Measurements from ENCODE around the gene WDR53. TPM values are rescaled to one million over a fixed set of nuclear protein-coding genes. Genes with fewer than 3 reads are reported as not detected.

The WDR53 gene
- total RNA-seq, 1 donor from 2014 or later: 0.21 TPM

DNA sequence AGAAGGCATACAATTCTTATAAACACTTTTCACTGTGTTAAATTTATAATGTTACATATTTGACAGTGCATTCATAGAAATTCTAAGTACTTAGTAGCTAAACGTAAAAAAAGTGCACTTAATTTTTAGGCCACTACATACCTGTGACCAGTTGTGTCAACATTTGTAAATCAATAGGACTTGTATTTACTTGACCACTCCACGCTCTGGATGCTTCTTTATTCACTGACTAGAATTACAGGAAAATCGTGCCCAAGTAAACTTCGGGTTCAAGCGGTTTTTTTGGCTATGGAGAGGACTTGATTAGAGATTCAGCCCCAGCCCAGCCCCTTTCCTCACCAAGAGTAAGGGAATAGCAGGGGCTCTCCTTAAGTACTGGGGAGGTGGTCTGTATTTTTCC lies 21.8 kb downstream of the WDR53 start:
- Histone ChIP-seq H3K4me3 (no peak overlapping the region), H3K27me3 (no peaks in the 10 kb centered on the region), H3K4me1 (no peaks in the 10 kb centered on the region), H3K27ac (no peak overlapping the region), H3K9me3 (no peaks in the 10 kb centered on the region), H3K36me3 (no peaks in the 10 kb centered on the region)
- TF ChIP-seq, protein P1, sequence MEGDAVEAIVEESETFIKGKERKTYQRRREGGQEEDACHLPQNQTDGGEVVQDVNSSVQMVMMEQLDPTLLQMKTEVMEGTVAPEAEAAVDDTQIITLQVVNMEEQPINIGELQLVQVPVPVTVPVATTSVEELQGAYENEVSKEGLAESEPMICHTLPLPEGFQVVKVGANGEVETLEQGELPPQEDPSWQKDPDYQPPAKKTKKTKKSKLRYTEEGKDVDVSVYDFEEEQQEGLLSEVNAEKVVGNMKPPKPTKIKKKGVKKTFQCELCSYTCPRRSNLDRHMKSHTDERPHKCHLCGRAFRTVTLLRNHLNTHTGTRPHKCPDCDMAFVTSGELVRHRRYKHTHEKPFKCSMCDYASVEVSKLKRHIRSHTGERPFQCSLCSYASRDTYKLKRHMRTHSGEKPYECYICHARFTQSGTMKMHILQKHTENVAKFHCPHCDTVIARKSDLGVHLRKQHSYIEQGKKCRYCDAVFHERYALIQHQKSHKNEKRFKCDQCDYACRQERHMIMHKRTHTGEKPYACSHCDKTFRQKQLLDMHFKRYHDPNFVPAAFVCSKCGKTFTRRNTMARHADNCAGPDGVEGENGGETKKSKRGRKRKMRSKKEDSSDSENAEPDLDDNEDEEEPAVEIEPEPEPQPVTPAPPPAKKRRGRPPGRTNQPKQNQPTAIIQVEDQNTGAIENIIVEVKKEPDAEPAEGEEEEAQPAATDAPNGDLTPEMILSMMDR (IDR thresholded peaks at IDR 0.05): no peak
- DNase-seq (ENCODE audit: low spot score in 2 of 2): no peak
- intact Hi-C loops (cut with DNase I): no loop called here

DNA sequence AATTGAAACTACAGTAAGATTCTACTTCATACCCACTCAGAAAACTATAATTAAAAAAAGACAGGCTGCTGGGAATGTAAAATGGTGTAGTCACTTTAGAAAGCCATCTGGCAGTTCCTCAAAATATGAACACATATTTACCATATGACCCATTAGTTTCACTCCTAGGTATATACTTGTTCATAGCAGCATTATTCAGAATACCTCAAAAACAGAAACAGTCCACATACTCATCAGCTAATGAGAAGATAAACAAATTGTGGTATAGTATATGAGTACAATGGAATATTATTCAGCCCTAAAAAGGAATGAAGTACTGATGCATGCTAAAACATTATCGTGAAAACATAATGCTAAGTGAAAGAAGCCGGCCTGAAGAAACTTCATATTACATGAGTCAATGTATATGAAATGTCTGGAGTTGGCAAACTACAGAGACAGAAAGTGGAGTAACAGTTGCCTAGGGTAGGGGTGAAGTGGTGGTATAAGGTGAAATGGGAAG lies 23.8 kb downstream of the WDR53 start:
- DNase-seq (ENCODE audit: low spot score in 2 of 2): no peak
- Histone ChIP-seq H3K4me3 (no peak overlapping the region), H3K27ac (no peak overlapping the region), H3K4me1 (no peaks in the 10 kb centered on the region), H3K9me3 (no peaks in the 10 kb centered on the region), H3K27me3 (no peaks in the 10 kb centered on the region), H3K36me3 (no peaks in the 10 kb centered on the region)
- TF ChIP-seq, protein P1 (IDR thresholded peaks at IDR 0.05): no peak
- intact Hi-C loops (cut with DNase I): no loop called here

DNA sequence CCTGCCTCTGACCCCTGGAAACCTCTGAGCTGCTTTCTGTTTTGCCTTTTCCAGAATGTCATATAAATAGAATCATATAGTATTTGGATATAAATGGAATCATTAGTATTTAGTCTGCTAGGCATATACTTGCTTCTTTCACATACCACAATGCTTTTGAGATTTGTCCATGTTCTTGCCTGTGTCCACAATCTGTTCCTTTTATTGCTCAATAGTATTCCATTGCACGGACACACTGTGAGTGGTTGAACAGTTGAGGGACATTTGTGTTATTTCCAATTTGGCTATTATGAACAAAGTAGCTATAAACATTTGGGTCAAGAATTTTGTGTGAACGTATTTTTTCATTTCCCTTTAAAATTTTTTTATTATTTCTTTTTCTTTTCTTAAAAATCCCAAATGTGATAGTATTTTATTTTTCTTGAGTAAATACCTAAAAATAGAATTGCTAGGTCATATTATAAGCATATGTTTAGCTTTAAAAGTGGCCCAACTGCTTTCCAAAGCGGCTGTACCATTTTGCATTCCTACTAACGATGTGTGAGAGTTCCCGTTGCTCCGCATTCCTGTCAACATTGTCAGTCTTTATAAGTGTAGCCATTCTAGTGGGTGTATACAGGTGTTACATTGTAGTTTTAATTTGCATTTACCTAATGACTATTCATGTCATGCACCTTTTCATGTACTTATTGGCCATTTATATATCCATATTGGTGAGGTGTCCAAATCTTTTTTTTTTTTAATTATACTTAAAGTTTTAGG lies 26.5 kb downstream of the WDR53 start:
- no peaks in the 10 kb centered on the region for H3K36me3 ChIP-seq
- no peak overlapping the region for H3K4me3 ChIP-seq
- DNase-seq (ENCODE audit: low spot score in 2 of 2): no peak
- no peak overlapping the region for H3K27ac ChIP-seq
- H3K27me3 ChIP-seq: no peaks in the 10 kb centered on the region
- TF ChIP-seq, protein P1 (IDR thresholded peaks at IDR 0.05): no peak
- H3K4me1 ChIP-seq: no peaks in the 10 kb centered on the region
- intact Hi-C loops (cut with DNase I): no loop called here
- no peaks in the 10 kb centered on the region for H3K9me3 ChIP-seq

DNA sequence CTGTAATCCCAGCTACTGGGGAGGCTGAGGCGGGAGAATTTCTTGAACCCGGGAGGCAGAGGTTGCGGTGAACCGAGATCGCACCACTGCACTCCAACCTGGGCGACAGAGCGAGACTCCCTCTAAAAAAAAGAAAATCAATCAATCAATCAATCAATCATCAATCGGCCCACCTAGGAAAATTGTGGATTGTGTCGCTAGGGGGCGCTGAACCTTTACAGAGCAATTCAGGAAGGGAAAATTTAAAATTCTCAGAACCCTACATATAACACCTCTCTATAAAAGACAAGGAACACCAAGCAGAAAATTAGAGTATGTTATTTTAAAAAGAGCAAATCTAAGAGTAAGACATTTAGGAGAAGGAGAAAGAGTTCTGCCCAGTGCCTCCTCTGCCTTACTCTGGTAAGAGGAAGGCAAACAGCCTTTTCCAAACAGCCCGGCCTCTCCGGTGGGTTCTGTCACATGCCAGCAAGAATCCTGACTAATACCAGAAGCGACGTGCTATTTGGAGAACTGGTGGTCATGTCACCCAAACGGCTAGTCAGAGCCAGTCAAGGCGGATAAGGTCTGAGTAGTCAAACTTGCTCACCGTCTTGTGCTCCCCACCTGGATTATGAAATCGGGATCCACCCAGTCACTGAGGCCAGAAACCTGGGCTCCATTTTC lies 30.9 kb downstream of the WDR53 start:
- no peak for DNase-seq (ENCODE audit: low spot score in 2 of 2)
- intact Hi-C loops (cut with DNase I): loop anchor here (5.0 kb wide), 1 partner anchor 150 kb away; no protein-coding TSS in a partner anchor
- Histone ChIP-seq H3K27me3 (no peaks in the 10 kb centered on the region), H3K27ac (no peak overlapping the region), H3K4me1 (no peaks in the 10 kb centered on the region), H3K9me3 (no peaks in the 10 kb centered on the region), H3K36me3 (no peaks in the 10 kb centered on the region), H3K4me3 (no peak overlapping the region)
- TF ChIP-seq, protein P1 (IDR thresholded peaks at IDR 0.05): peak; percentile 41 to 63 (median 60)

DNA sequence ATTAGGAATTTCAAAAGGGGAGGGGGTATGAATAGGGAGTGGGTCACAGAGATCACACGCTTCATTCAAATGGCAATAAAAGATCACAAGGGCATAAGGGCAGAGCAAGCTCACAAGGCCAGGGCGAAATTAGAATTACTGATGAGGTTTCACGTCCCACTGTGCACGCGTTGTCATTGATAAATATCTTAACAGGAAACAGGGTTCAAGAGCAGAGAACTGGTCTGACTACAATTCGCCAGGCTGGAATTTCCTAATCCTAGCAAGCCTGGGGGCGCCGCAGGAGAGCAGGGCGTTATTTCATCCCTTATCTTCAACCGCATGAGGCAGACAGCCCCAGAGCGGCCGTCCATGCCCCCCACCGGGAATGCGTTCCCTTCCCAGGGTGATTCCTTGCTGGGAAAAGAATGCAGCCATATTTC lies 35.1 kb downstream of the WDR53 start:
- H3K36me3 ChIP-seq: no peaks in the 10 kb centered on the region
- intact Hi-C loops (cut with DNase I): no loop called here
- DNase-seq (ENCODE audit: low spot score in 2 of 2): no peak
- H3K27me3 ChIP-seq: no peaks in the 10 kb centered on the region
- TF ChIP-seq, protein P1 (IDR thresholded peaks at IDR 0.05): no peak
- H3K27ac ChIP-seq: no peak overlapping the region
- no peak overlapping the region for H3K4me3 ChIP-seq
- peaks cover 0 to 2% of the 10 kb centered on the region in 2 donors for H3K4me1 ChIP-seq
- H3K9me3 ChIP-seq: no peaks in the 10 kb centered on the region

Data from ascending aorta (tissue), 2 donors.